Skeletal muscle satellite cell (primary cell): ENCODE results near the gene TINCR. TPM values are rescaled to one million over a fixed set of nuclear protein-coding genes. Genes with fewer than 3 reads are reported as not detected.

Source experiments
- H3K27me3 ChIP-seq: 2 replicates; pipeline ENCODE4 v1.7.0; 2013; ENCODE audit warnings: low read length; ENCODE audit not compliant: control insufficient read depth, insufficient read depth
- H3K36me3 ChIP-seq: 2 replicates; pipeline ENCODE4 v1.7.0; 2013; ENCODE audit warnings: mild to moderate bottlenecking, control low read depth, low read length; ENCODE audit not compliant: insufficient read depth
- H3K4me1 ChIP-seq: 2 replicates; pipeline ENCODE4 v1.7.0; 2013; ENCODE audit warnings: low read length; ENCODE audit not compliant: control insufficient read depth, insufficient read depth
- H3K4me2 ChIP-seq: 2 replicates; pipeline ENCODE4 v1.7.0; 2013; ENCODE audit warnings: mild to moderate bottlenecking, low read length
- H3K4me3 ChIP-seq: 2 replicates; pipeline ENCODE4 v1.7.0; 2013; ENCODE audit warnings: low read length
- H3K9ac ChIP-seq: 2 replicates; pipeline ENCODE4 v1.7.0; 2013; ENCODE audit warnings: mild to moderate bottlenecking, low read depth, low read length, moderate library complexity
- H3K9me3 ChIP-seq: replicated peaks from 2 replicates; pipeline ENCODE4 v1.7.0; 2013; ENCODE audit warnings: mild to moderate bottlenecking, control low read depth, low read length
- small RNA-seq: library from RNA; depleted of rRNA; stranded (forward); fragments of <200 nt; gene quantifications from one replicate; pipeline ENCODE3, GENCODE V24; 2012

The TINCR gene

GRCh38 chr19:5530701-5531100 lies 37.1 kb downstream of the TINCR start:
- H3K9me3 ChIP-seq, result peaks cover 13% of the 10 kb centered on the region
- H3K9ac ChIP-seq, result no peak overlapping the region
- no peaks in the 10 kb centered on the region for H3K4me1 ChIP-seq
- peaks cover 21% of the 10 kb centered on the region for H3K27me3 ChIP-seq
- H3K4me3 ChIP-seq, result no peak overlapping the region
- H3K4me2 ChIP-seq, result no peak overlapping the region
- H3K36me3 ChIP-seq, result no peaks in the 10 kb centered on the region

- Histone ChIP-seq H3K27me3 (peaks cover 28% of the 10 kb centered on the region), H3K4me3 (no peak overlapping the region), H3K9me3 (no peaks in the 10 kb centered on the region), H3K4me1 (no peaks in the 10 kb centered on the region), H3K36me3 (no peaks in the 10 kb centered on the region), H3K4me2 (no peak overlapping the region), H3K9ac (no peak overlapping the region)
Measured at GRCh38 chr19:5526691-5527090, 41.1 kb downstream of the TINCR start.

- H3K4me2 ChIP-seq, result no peak overlapping the region
- H3K9me3 ChIP-seq, result no peaks in the 10 kb centered on the region
- H3K4me1 ChIP-seq, result no peaks in the 10 kb centered on the region
- peaks cover 19% of the 10 kb centered on the region for H3K27me3 ChIP-seq
- H3K9ac ChIP-seq, result no peak overlapping the region
- no peaks in the 10 kb centered on the region for H3K36me3 ChIP-seq
- H3K4me3 ChIP-seq, result no peak overlapping the region
Measured at GRCh38 chr19:5524081-5524480, 43.7 kb downstream of the TINCR start.

- H3K9ac ChIP-seq, result no peak overlapping the region
- no peak overlapping the region for H3K4me3 ChIP-seq
- H3K27me3 ChIP-seq, result peaks cover 19% of the 10 kb centered on the region
- H3K4me1 ChIP-seq, result no peaks in the 10 kb centered on the region
- no peaks in the 10 kb centered on the region for H3K36me3 ChIP-seq
- no peaks in the 10 kb centered on the region for H3K9me3 ChIP-seq
- no peak overlapping the region for H3K4me2 ChIP-seq
Measured at GRCh38 chr19:5522106-5522505, 45.6 kb downstream of the TINCR start.

GRCh38 chr19:5520501-5520900 lies 47.3 kb downstream of the TINCR start:
- Histone ChIP-seq H3K9me3 (peaks cover 9% of the 10 kb centered on the region), H3K27me3 (peaks cover 15% of the 10 kb centered on the region), H3K9ac (no peak overlapping the region), H3K4me3 (no peak overlapping the region), H3K36me3 (no peaks in the 10 kb centered on the region), H3K4me1 (no peaks in the 10 kb centered on the region), H3K4me2 (no peak overlapping the region)

- Histone ChIP-seq H3K9me3 (peaks cover 11% of the 10 kb centered on the region), H3K9ac (no peak overlapping the region), H3K4me2 (no peak overlapping the region), H3K36me3 (no peaks in the 10 kb centered on the region), H3K27me3 (peaks cover 15% of the 10 kb centered on the region), H3K4me1 (no peaks in the 10 kb centered on the region), H3K4me3 (no peak overlapping the region)
Measured at GRCh38 chr19:5519076-5519475, 48.7 kb downstream of the TINCR start.

- no peak overlapping the region for H3K9ac ChIP-seq
- peaks cover 11% of the 10 kb centered on the region for H3K9me3 ChIP-seq
Measured at GRCh38 chr19:5515737-5516136, 52.0 kb downstream of the TINCR start.

GRCh38 chr19:5514001-5514400 lies 53.8 kb downstream of the TINCR start:
- no peak overlapping the region for H3K4me3 ChIP-seq
- no peaks in the 10 kb centered on the region for H3K36me3 ChIP-seq
- no peak overlapping the region for H3K4me2 ChIP-seq
- no peaks in the 10 kb centered on the region for H3K4me1 ChIP-seq
- no peak overlapping the region for H3K9ac ChIP-seq
- H3K27me3 ChIP-seq, result no peaks in the 10 kb centered on the region
- peaks cover 11% of the 10 kb centered on the region for H3K9me3 ChIP-seq

More at GRCh38 chr19:5515737-5516136, 52.0 kb downstream of the TINCR start:
- Histone ChIP-seq H3K4me2 (no peak overlapping the region), H3K4me3 (no peak overlapping the region), H3K27me3 (peaks cover 1% of the 10 kb centered on the region), H3K36me3 (no peaks in the 10 kb centered on the region), H3K4me1 (no peaks in the 10 kb centered on the region)

GRCh38 chr19:5512715-5513114 lies 55.0 kb downstream of the TINCR start:
- no peaks in the 10 kb centered on the region for H3K4me1 ChIP-seq
- H3K4me2 ChIP-seq, result no peak overlapping the region
- H3K36me3 ChIP-seq, result no peaks in the 10 kb centered on the region
- no peak overlapping the region for H3K4me3 ChIP-seq
- H3K9me3 ChIP-seq, result peaks cover 11% of the 10 kb centered on the region
- no peak overlapping the region for H3K9ac ChIP-seq
- H3K27me3 ChIP-seq, result peaks cover under 1% of the 10 kb centered on the region

Small RNA genes lying within 50 kb of the gene (small RNA-seq; reads per million reads assigned to genes)
- not detected for gene SNRPEP4
